Cardiac fibroblast (primary cell): Measurements from ENCODE around the gene ZC2HC1C.

Source experiments
- DNase-seq, 2 donors: peaks; one replicate each; pipeline versions ENCODE4 v3.0.0 to v3.0.0-alpha.2; 2010; ENCODE audit warnings: low read depth in 2 of 2
- H3K4me3 ChIP-seq, 2 donors: replicated peaks in 1 of 2; 1 replicate in 1 of 2; 2 replicates in 1 of 2; pipeline ENCODE4 v1.5.1; 2011; ENCODE audit warnings: low read depth in 2 of 2, low read length in 2 of 2, mild to moderate bottlenecking in 2 of 2, moderate library complexity in 1 of 2
- CTCF ChIP-seq: IDR thresholded peaks from one replicate; pipeline ENCODE4 v1.5.1; 2011; ENCODE audit warnings: low read depth, mild to moderate bottlenecking, low read length, inconsistent platforms

The ZC2HC1C gene

GRCh38 chr14:75051556-75051899 lies 17.9 kb upstream of the ZC2HC1C start:
- no peak for TF ChIP-seq CTCF
- no peak for DNase-seq
- peak overlapping the region; percentile 52 to 57 for H3K4me3 ChIP-seq

GRCh38 chr14:75053396-75054291 lies 15.8 kb upstream of the ZC2HC1C start:
- no peak for TF ChIP-seq CTCF
- peak in 1 of 2 donors; percentile 27 for DNase-seq
- no peak overlapping the region for H3K4me3 ChIP-seq

GRCh38 chr14:75054421-75054820 lies 15.0 kb upstream of the ZC2HC1C start:
- TF ChIP-seq CTCF, result no peak
- no peak for DNase-seq

GRCh38 chr14:75059642-75060041 lies 9.8 kb upstream of the ZC2HC1C start:
- no peak for DNase-seq
- no peak for TF ChIP-seq CTCF
- H3K4me3 ChIP-seq, result no peak overlapping the region

More at GRCh38 chr14:75054421-75054820, 15.0 kb upstream of the ZC2HC1C start:
- H3K4me3 ChIP-seq, result no peak overlapping the region

GRCh38 chr14:75060420-75060819 lies 9.0 kb upstream of the ZC2HC1C start:
- no peak for DNase-seq
- no peak overlapping the region for H3K4me3 ChIP-seq
- no peak for TF ChIP-seq CTCF

DNA sequence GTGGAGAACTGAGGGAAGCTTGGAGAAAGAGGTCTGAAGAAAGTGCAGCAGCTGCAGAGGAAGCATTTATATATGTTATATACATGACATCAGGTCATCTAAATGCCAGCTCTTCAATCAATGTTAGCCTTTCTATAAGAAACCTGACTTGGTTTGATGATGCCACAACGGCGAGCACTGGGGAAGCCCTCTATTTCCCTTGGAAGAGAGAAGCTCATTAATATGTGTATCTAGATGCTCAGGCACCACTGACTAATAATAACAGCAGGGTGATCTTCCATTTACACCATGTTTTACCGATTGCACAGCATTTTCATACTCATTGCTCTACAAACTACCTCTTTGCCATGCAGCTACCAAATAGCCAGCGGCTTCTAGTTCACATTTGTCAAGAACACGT lies 6.4 kb upstream of the ZC2HC1C start:
- TF ChIP-seq CTCF, result no peak
- no peak for DNase-seq

More for the DNA sequence above, 6.4 kb upstream of the ZC2HC1C start:
- H3K4me3 ChIP-seq, result peak overlapping the region; percentile 95
